PC-3 (cell line): ENCODE measurements around the gene PTPN14. TPM values are rescaled to one million over a fixed set of nuclear protein-coding genes. Genes with fewer than 3 reads are reported as not detected.

Source experiments
- ATAC-seq: fragments of 200-7000 bp; cut with Tn5 transposase; 2 replicates; pipeline ENCODE4 v1.9.1; 2020; ENCODE audit warnings: mild to moderate bottlenecking, moderate library complexity
- BruUV-seq: library from RNA; stranded (reverse); fragments of 400-500 nt; replicated peaks from 2 replicates; lab custom pipeline; 2021; lab: Mats Ljungman, UMichigan
- CTCF ChIA-PET: fragments of 300-600 bp; sonication (Branson Sonifier 250); formaldehyde crosslinking; loops from one replicate; lab custom pipeline; 2022; ENCODE audit warnings: antibody characterized with exemption; lab: Charles Lee
- POLR2A ChIA-PET: fragments of 300-600 bp; sonication (Branson Sonifier 250); formaldehyde crosslinking; loops from one replicate; lab custom pipeline; 2022; ENCODE audit warnings: antibody characterized with exemption; ENCODE audit not compliant: unreplicated experiment; lab: Charles Lee
- DNase-seq: peaks from one replicate; pipeline ENCODE4 v3.0.0-alpha.2; 2015
- H2AFZ ChIP-seq: fragments of 300-600 bp; sonication (generic); 2 replicates; pipeline ENCODE4 v1.6.0; 2016; ENCODE audit warnings: antibody characterized with exemption, low read length
- H3F3A ChIP-seq: fragments of 300-600 bp; sonication (generic); one replicate; pipeline ENCODE4 v1.6.0; 2017; ENCODE audit warnings: antibody characterized with exemption, low read length, control low read depth, mild to moderate bottlenecking; ENCODE audit not compliant: unreplicated experiment
- H3K27ac ChIP-seq: fragments of 300-600 bp; sonication (generic); 2 replicates; pipeline ENCODE4 v1.5.1; 2016; ENCODE audit warnings: mild to moderate bottlenecking, low read length
- H3K27me3 ChIP-seq: fragments of 300-600 bp; sonication (generic); 2 replicates; pipeline ENCODE4 v1.6.1; 2016; ENCODE audit warnings: low read length, mixed read lengths
- H3K36me3 ChIP-seq: fragments of 300-600 bp; sonication (generic); 2 replicates; pipeline ENCODE4 v1.6.1; 2016; ENCODE audit warnings: low read depth, mixed run types, low read length, mixed read lengths
- H3K4me1 ChIP-seq: fragments of 300-600 bp; sonication (generic); 2 replicates; pipeline ENCODE4 v1.5.1; 2016; ENCODE audit warnings: low read length; ENCODE audit not compliant: insufficient read depth
- H3K4me2 ChIP-seq: fragments of 300-600 bp; sonication (generic); 2 replicates; pipeline ENCODE4 v1.6.0; 2016; ENCODE audit warnings: low read length
- H3K4me3 ChIP-seq: fragments of 300-600 bp; sonication (generic); 2 replicates; pipeline ENCODE4 v1.5.1; 2016; ENCODE audit warnings: mild to moderate bottlenecking, low read length, mixed read lengths
- H3K79me2 ChIP-seq: fragments of 300-600 bp; sonication (generic); 2 replicates; pipeline ENCODE4 v1.6.1; 2017; ENCODE audit warnings: low read length, mixed read lengths
- H3K9ac ChIP-seq: fragments of 300-600 bp; sonication (generic); 2 replicates; pipeline ENCODE4 v1.6.0; 2016; ENCODE audit warnings: mild to moderate bottlenecking, low read length
- H3K9me2 ChIP-seq: fragments of 300-600 bp; sonication (generic); replicated peaks from 2 replicates; pipeline ENCODE4 v1.6.1; 2016; ENCODE audit warnings: mixed run types, low read length, mixed read lengths
- H3K9me3 ChIP-seq: fragments of 300-600 bp; sonication (generic); 2 replicates; pipeline ENCODE4 v1.6.1; 2016; ENCODE audit warnings: low read length, mixed read lengths
- H4K20me1 ChIP-seq: fragments of 300-600 bp; sonication (generic); 2 replicates; pipeline ENCODE4 v1.6.1; 2016; ENCODE audit warnings: low read length, mixed read lengths
- EZH2 ChIP-seq: fragments of 300-600 bp; sonication (generic); IDR thresholded peaks from one replicate; pipeline ENCODE4 v1.6.1; 2017; ENCODE audit warnings: antibody characterized with exemption, mild to moderate bottlenecking, low read length; ENCODE audit not compliant: unreplicated experiment
- EZH2phosphoT487 ChIP-seq: fragments of 300-600 bp; sonication (generic); IDR thresholded peaks from 2 replicates; pipeline ENCODE4 v1.6.1; 2018; ENCODE audit warnings: mild to moderate bottlenecking, antibody characterized with exemption, low read length, borderline replicate concordance
- intact Hi-C: fragments of 100-400 bp; cut with micrococcal nuclease; formaldehyde crosslinking; loops from 2 replicates; pipeline ENCODE4 v1.9.0; 2023
- total RNA-seq: library from RNA; depleted of rRNA; stranded (reverse); fragments of >200 nt; gene quantifications from 2 replicates; pipeline ENCODE4 v1.2.3, GENCODE V29; 2014
- TF ChIP-seq, protein P1 (sequence below): fragments of 300-600 bp; sonication (generic); conservative IDR thresholded peaks from 2 replicates; pipeline ENCODE4 v1.5.1; 2017; ENCODE audit warnings: antibody characterized with exemption, low read depth, mild to moderate bottlenecking, low read length

Gene PTPN14
- total RNA-seq, 1 experiment from 2014 or later, result 12.6 TPM

- Histone ChIP-seq H3K27ac (no peak overlapping the region), H3K36me3 (no peaks in the 10 kb centered on the region), H3K9me2 (no peaks in the 10 kb centered on the region), H3K4me1 (peaks cover 33% of the 10 kb centered on the region), H3K9me3 (no peaks in the 10 kb centered on the region), H3K79me2 (peaks cover 93% of the 10 kb centered on the region), H3K4me2 (no peak overlapping the region), H3F3A (no peaks in the 10 kb centered on the region), H3K9ac (no peak overlapping the region), H2AFZ (no peak overlapping the region), H3K4me3 (no peak overlapping the region), H4K20me1 (peaks cover 19% of the 10 kb centered on the region), H3K27me3 (no peaks in the 10 kb centered on the region)
- TF ChIP-seq EZH2, result no peak
- TF ChIP-seq, protein P1, sequence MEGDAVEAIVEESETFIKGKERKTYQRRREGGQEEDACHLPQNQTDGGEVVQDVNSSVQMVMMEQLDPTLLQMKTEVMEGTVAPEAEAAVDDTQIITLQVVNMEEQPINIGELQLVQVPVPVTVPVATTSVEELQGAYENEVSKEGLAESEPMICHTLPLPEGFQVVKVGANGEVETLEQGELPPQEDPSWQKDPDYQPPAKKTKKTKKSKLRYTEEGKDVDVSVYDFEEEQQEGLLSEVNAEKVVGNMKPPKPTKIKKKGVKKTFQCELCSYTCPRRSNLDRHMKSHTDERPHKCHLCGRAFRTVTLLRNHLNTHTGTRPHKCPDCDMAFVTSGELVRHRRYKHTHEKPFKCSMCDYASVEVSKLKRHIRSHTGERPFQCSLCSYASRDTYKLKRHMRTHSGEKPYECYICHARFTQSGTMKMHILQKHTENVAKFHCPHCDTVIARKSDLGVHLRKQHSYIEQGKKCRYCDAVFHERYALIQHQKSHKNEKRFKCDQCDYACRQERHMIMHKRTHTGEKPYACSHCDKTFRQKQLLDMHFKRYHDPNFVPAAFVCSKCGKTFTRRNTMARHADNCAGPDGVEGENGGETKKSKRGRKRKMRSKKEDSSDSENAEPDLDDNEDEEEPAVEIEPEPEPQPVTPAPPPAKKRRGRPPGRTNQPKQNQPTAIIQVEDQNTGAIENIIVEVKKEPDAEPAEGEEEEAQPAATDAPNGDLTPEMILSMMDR, result no peak
- intact Hi-C loops, result no loop called here
- DNase-seq (no peak), ATAC-seq (no peak)
- BruUV-seq, result no TSS peak
- CTCF ChIA-PET, result no interaction called here
- POLR2A ChIA-PET, result no interaction called here
These were observed 76.9 kb downstream of the PTPN14 start for GRCh38 chr1:214474467-214474866.

DNA sequence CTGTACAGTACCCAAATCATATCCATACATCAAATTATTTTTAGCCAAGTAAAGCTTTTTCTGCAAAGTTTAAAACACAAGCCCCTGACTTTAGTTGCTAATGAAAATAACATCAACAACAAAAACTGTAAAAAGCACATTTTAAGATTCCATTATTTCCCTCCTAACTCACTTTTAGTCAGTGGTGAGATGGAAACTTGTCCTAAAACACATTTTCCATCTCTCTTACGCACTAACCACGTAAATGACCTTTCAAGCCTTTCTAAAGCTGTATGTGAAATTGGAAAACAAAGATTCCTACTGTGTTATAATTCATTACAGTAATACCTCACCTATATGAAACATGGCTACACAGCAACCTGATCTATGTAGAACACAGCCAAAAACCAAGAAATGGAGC is 77.5 kb downstream of the PTPN14 start:
- H3K9ac ChIP-seq, result no peak overlapping the region
- H3K27ac ChIP-seq, result no peak overlapping the region
- H3K79me2 ChIP-seq, result peaks cover 97% of the 10 kb centered on the region
- no peaks in the 10 kb centered on the region for H3K9me2 ChIP-seq
- peaks cover 19% of the 10 kb centered on the region for H4K20me1 ChIP-seq
- no peak overlapping the region for H2AFZ ChIP-seq
- no peak overlapping the region for H3K4me3 ChIP-seq
- H3K9me3 ChIP-seq, result no peaks in the 10 kb centered on the region
- CTCF ChIA-PET, result interaction anchor here (0.9 kb wide), 1 partner anchor 78 kb away, joined by 3 read pairs; the partner anchor contains the start of gene PTPN14
- no peaks in the 10 kb centered on the region for H3K36me3 ChIP-seq
- DNase-seq (no peak), ATAC-seq (no peak)
- no peaks in the 10 kb centered on the region for H3F3A ChIP-seq
- BruUV-seq, result no TSS peak
- intact Hi-C loops, result no loop called here
- H3K27me3 ChIP-seq, result no peaks in the 10 kb centered on the region
- H3K4me2 ChIP-seq, result no peak overlapping the region
- POLR2A ChIA-PET, result no interaction called here
- TF ChIP-seq, protein P1, result no peak
- TF ChIP-seq EZH2phosphoT487 (no peak), EZH2 (no peak)
- peaks cover 33% of the 10 kb centered on the region for H3K4me1 ChIP-seq

- no peaks in the 10 kb centered on the region for H3K9me3 ChIP-seq
- H3K27ac ChIP-seq, result no peak overlapping the region
- TF ChIP-seq EZH2phosphoT487 (no peak), EZH2 (no peak)
- TF ChIP-seq, protein P1, result no peak
- no peak overlapping the region for H3K4me3 ChIP-seq
- H4K20me1 ChIP-seq, result peaks cover 19% of the 10 kb centered on the region
- no peak for ATAC-seq
- no TSS peak for BruUV-seq
- ChIA-PET CTCF (interaction anchor here (0.6 to 0.9 kb wide), 2 partner anchors 13 to 78 kb away, joined by 3 read pairs; partner anchors contain the start of gene PTPN14), POLR2A (no interaction called here)
- H3K27me3 ChIP-seq, result no peaks in the 10 kb centered on the region
- no peaks in the 10 kb centered on the region for H3K9me2 ChIP-seq
- H3K9ac ChIP-seq, result no peak overlapping the region
- H3K4me1 ChIP-seq, result peaks cover 38% of the 10 kb centered on the region
- intact Hi-C loops, result no loop called here
- DNase-seq, result no peak
- no peak overlapping the region for H3K4me2 ChIP-seq
- no peak overlapping the region for H2AFZ ChIP-seq
- H3F3A ChIP-seq, result no peaks in the 10 kb centered on the region
- no peaks in the 10 kb centered on the region for H3K36me3 ChIP-seq
- H3K79me2 ChIP-seq, result peaks cover 97% of the 10 kb centered on the region
These were observed 78.0 kb downstream of the PTPN14 start for GRCh38 chr1:214473387-214473786.
